Fibroblast of villous mesenchyme (primary cell): ENCODE results near the gene IPO13. TPM values are rescaled to one million over a fixed set of nuclear protein-coding genes. Genes with fewer than 3 reads are reported as not detected.

Experiments used
- DNase-seq: peaks from one replicate; pipeline ENCODE4 v3.0.0-alpha.2; 2010; ENCODE audit warnings: low read depth
- H3K4me3 ChIP-seq: 2 replicates; pipeline ENCODE4 v1.5.1; 2011; ENCODE audit warnings: low read depth, mild to moderate bottlenecking, low read length
- total RNA-seq: library from RNA; depleted of rRNA; stranded (reverse); fragments of >200 nt; gene quantifications from 2 replicates; pipeline ENCODE4 v1.2.3, GENCODE V29; 2012
- TF ChIP-seq, protein P1 (sequence below): IDR thresholded peaks from 2 replicates; pipeline ENCODE4 v1.5.1; 2012; ENCODE audit warnings: low read depth, mild to moderate bottlenecking, low read length; ENCODE audit not compliant: insufficient read depth

Gene IPO13
- total RNA-seq, 1 donor: 20.7 TPM

DNA sequence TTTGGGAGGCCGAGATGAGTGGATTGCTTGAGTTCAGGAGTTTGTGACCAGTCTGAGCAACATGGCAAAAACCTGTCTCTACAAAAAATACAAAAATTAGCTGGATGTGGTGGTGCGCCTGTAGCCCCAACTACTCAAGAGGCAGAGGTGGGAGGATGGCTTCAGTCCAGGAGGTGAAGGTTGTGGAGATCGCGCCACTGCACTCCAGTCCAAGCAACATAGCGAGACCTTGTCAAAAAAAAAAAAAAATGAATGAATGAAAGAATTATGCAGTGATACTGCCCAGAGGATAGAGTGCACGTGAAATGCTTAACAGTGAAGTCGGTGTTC is 22.6 kb downstream of the IPO13 start:
- TF ChIP-seq, protein P1, sequence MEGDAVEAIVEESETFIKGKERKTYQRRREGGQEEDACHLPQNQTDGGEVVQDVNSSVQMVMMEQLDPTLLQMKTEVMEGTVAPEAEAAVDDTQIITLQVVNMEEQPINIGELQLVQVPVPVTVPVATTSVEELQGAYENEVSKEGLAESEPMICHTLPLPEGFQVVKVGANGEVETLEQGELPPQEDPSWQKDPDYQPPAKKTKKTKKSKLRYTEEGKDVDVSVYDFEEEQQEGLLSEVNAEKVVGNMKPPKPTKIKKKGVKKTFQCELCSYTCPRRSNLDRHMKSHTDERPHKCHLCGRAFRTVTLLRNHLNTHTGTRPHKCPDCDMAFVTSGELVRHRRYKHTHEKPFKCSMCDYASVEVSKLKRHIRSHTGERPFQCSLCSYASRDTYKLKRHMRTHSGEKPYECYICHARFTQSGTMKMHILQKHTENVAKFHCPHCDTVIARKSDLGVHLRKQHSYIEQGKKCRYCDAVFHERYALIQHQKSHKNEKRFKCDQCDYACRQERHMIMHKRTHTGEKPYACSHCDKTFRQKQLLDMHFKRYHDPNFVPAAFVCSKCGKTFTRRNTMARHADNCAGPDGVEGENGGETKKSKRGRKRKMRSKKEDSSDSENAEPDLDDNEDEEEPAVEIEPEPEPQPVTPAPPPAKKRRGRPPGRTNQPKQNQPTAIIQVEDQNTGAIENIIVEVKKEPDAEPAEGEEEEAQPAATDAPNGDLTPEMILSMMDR: no peak
- peak overlapping the region; percentile 94 for H3K4me3 ChIP-seq
- DNase-seq: no peak

DNA sequence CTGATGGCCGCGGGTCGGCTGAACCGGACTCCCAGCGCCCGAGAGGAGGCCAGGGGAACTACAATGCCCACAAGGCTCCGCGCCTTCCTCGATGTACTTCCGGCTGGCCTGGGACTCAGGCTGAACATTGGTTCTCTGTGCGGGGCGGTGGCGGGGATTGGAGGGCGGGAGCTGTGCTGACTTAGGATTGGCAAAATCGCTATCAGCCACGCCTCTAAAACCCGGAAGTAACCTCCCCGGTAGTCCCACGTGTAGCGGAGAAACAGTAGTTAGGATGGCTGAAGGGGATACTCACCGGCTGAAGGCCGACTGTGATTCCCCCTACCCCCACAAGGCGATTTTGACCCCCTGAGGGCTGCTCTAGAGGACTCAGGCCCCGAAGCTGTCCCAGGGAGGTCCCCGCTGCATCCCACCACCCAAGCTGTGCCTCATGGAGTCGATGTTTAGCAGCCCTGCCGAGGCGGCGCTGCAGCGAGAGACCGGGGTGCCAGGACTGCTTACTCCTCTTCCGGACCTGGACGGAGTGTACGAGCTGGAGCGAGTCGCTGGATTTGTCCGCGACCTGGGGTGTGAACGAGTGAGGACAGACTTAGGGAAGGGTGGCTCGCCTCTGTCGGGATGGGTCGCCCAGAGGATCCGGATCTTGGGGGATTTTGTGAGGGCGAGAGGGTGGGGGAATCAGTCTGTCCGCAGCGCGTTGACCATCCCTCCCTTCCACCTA is 23.2 kb downstream of the IPO13 start, which contains the start of gene DPH2:
Gene DPH2 (plus strand): TSS at position 265 of the 721 bp plus-strand sequence. CDS start 166 bp downstream, at position 431.
- TF ChIP-seq, protein P1: peak; percentile 7
- DNase-seq: peak; percentile 97
- peak within 1 kb of the TSS; percentile 94 for H3K4me3 ChIP-seq

DNA sequence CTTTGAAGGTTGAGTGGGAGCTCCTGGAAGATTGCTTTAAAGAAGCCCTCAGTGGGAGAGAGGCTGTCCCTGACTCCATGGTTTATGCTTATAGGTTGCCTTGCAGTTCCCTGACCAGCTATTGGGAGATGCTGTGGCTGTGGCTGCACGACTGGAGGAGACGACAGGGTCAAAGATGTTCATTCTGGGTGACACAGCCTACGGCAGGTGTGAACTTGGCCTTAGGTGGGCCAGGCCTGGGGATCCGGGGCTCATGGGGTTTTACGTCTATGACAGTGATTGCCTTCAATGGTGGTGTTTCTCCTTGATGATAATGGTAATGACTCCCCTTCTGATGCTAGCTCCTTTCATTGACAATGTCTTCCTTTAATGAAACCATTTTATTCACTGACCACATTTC is 23.8 kb downstream of the IPO13 start:
- no peak for DNase-seq
- peak overlapping the region; percentile 94 for H3K4me3 ChIP-seq
- TF ChIP-seq, protein P1: no peak

DNA sequence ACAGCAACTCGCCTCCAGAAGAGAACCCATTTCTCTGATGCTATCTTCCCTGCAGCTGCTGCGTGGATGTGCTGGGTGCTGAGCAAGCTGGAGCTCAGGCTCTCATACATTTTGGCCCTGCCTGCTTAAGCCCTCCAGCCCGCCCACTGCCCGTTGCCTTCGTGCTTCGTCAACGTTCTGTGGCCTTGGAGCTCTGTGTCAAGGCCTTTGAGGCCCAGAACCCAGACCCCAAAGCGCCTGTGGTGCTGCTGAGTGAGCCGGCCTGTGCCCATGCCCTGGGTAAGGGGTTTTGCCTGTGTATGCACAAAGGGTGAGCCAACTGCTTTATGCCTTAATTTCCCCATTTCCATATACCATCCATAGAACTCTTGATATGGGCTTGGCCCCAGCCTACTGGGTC is 24.2 kb downstream of the IPO13 start:
- DNase-seq: no peak
- no peak overlapping the region for H3K4me3 ChIP-seq
- TF ChIP-seq, protein P1: no peak

DNA sequence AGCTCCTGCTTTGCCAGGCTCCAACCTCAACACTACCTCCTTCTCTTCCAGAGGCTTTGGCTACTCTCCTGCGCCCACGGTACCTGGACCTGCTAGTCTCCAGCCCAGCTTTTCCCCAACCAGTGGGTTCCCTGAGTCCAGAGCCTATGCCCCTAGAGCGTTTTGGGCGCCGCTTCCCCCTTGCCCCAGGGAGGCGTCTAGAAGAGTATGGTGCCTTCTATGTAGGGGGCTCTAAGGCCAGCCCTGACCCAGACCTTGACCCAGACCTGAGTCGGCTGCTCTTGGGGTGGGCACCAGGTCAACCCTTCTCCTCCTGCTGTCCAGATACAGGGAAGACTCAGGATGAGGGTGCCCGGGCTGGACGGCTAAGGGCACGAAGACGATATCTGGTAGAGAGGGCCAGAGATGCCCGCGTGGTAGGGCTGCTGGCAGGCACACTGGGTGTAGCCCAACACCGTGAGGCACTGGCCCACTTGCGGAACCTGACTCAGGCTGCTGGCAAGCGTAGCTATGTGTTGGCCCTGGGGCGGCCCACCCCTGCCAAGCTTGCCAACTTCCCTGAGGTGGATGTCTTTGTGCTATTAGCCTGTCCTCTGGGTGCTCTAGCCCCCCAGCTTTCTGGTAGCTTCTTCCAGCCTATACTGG is 24.7 kb downstream of the IPO13 start:
- TF ChIP-seq, protein P1: no peak
- no peak overlapping the region for H3K4me3 ChIP-seq
- DNase-seq: no peak

DNA sequence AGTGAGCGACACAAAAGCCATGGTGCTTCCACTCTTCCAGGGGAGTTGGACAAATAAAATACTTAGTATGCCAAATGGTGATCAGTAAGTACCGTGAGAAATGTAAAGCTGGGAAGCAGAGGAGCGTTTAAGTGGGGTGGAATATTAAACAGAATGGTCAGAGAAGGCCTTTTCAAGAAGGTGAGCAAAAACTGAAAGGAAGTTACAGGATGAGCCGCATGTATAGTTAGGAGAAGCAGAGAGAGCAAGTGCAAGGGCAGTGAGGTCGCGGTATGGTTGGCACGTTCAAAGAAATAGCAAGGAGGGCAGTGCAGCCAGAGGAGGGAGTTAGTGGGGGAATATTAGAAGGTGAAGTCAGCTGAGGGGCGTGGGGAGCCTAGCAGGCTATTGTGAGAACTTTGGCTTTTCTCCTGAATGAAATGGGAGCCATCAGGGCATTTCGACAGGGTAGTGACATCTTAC is 27.3 kb downstream of the IPO13 start:
- H3K4me3 ChIP-seq: peak overlapping the region; percentile 94
- DNase-seq: no peak
- TF ChIP-seq, protein P1: no peak
